Measurements from ENCODE around the gene ODAD4.
"Not testable (repeated sequence)": the region's sequence is repeated elsewhere in the genome, so short reads cannot be mapped to it uniquely, and the experiment has no call there.

The ODAD4 gene

GRCh38 chr17:41912925-41913324 lies 17.5 kb upstream of the ODAD4 start:
- FAIRE-seq: no peak
- DNase-seq (ENCODE audit: insufficient read length, low spot score): no peak

- FAIRE-seq: no peak
- no peak for DNase-seq (ENCODE audit: insufficient read length, low spot score)
These were observed 16.6 kb upstream of the ODAD4 start for GRCh38 chr17:41913798-41914197.

- DNase-seq (ENCODE audit: insufficient read length, low spot score) (no peak), FAIRE-seq (no peak)
These were observed 16.1 kb upstream of the ODAD4 start for GRCh38 chr17:41914358-41914766.

- DNase-seq (ENCODE audit: insufficient read length, low spot score) (no peak), FAIRE-seq (no peak)
These were observed 15.4 kb upstream of the ODAD4 start for GRCh38 chr17:41915020-41915419.

- DNase-seq (ENCODE audit: insufficient read length, low spot score) (no peak), FAIRE-seq (no peak)
These were observed 14.9 kb upstream of the ODAD4 start for GRCh38 chr17:41915566-41915965.

GRCh38 chr17:41917192-41917591 lies 13.2 kb upstream of the ODAD4 start:
- DNase-seq (ENCODE audit: insufficient read length, low spot score) (no peak), FAIRE-seq (no peak)

GRCh38 chr17:41917679-41918313 lies 12.6 kb upstream of the ODAD4 start:
- FAIRE-seq (peak; percentile 51), DNase-seq (ENCODE audit: insufficient read length, low spot score) (peak; percentile 52)

- FAIRE-seq (no peak), DNase-seq (ENCODE audit: insufficient read length, low spot score) (peak; percentile 59)
These were observed 11.9 kb upstream of the ODAD4 start, which contains the start of gene ACLY for GRCh38 chr17:41918314-41919164. TSS of gene ACLY (minus strand) at chr17:41918951. CDS start at chr17:41913873, 5,078 bp downstream.

- FAIRE-seq (peak; percentile 83), DNase-seq (ENCODE audit: insufficient read length, low spot score) (peak; percentile 99)
These were observed 11.1 kb upstream of the ODAD4 start for GRCh38 chr17:41919165-41919817.

- FAIRE-seq: no peak
- no peak for DNase-seq (ENCODE audit: insufficient read length, low spot score)
These were observed 10.4 kb upstream of the ODAD4 start for GRCh38 chr17:41919840-41920579.

- no peak for DNase-seq (ENCODE audit: insufficient read length, low spot score)
- FAIRE-seq: no peak
These were observed 9.8 kb upstream of the ODAD4 start for GRCh38 chr17:41920580-41920955.

GRCh38 chr17:41925991-41926590 lies 4.3 kb upstream of the ODAD4 start:
- DNase-seq (ENCODE audit: insufficient read length, low spot score) (no peak), FAIRE-seq (no peak)

- DNase-seq (ENCODE audit: insufficient read length, low spot score) (no peak), FAIRE-seq (no peak)
These were observed 1.6 kb upstream of the ODAD4 start for GRCh38 chr17:41928693-41929251.

GRCh38 chr17:41930833-41931156 lies 378 bp downstream of the ODAD4 start:
- not testable (repeated sequence) for DNase-seq (ENCODE audit: insufficient read length, low spot score); FAIRE-seq

- FAIRE-seq: not testable (repeated sequence)
These were observed 1.3 kb downstream of the ODAD4 start for GRCh38 chr17:41931715-41932114.

GRCh38 chr17:41932816-41933389 lies 2.5 kb downstream of the ODAD4 start:
- DNase-seq (ENCODE audit: insufficient read length, low spot score) (no peak), FAIRE-seq (no peak)

More at GRCh38 chr17:41931715-41932114, 1.3 kb downstream of the ODAD4 start:
- not testable (repeated sequence) for DNase-seq (ENCODE audit: insufficient read length, low spot score)

- no peak for FAIRE-seq
These were observed 5.2 kb downstream of the ODAD4 start for GRCh38 chr17:41935641-41936040.

GRCh38 chr17:41937970-41938954 lies 7.8 kb downstream of the ODAD4 start:
- FAIRE-seq (no peak), DNase-seq (ENCODE audit: insufficient read length, low spot score) (no peak)

More at GRCh38 chr17:41935641-41936040, 5.2 kb downstream of the ODAD4 start:
- no peak for DNase-seq (ENCODE audit: insufficient read length, low spot score)

All from HTR-8/SVneo (cell line).